Brain microvascular endothelial cell (primary cell): ENCODE data around the gene PYY.
A peak's percentile ranks its signal among the peaks of the same experiment; 100 is the strongest.

Experiments
- DNase-seq: peaks from one replicate; pipeline ENCODE4 v3.0.0-alpha.2; 2020
- H3K27ac ChIP-seq: fragments of 250-450 bp; sonication (Bioruptor Pico); 2 replicates; pipeline ENCODE4 v1.5.1; 2020; ENCODE audit warnings: mild to moderate bottlenecking, moderate library complexity
- H3K27me3 ChIP-seq: fragments of 250-450 bp; sonication (Bioruptor Pico); replicated peaks from 2 replicates; pipeline ENCODE4 v1.5.1; 2020; ENCODE audit warnings: mild to moderate bottlenecking
- H3K36me3 ChIP-seq: fragments of 250-450 bp; sonication (Bioruptor Pico); replicated peaks from 2 replicates; pipeline ENCODE4 v1.5.1; 2020; ENCODE audit warnings: mild to moderate bottlenecking
- H3K4me3 ChIP-seq: 2 replicates; pipeline ENCODE4 v1.5.1; 2011; ENCODE audit warnings: low read depth, mild to moderate bottlenecking, control low read depth, low read length, moderate library complexity
- in situ Hi-C: cut with HindIII; loops from 2 replicates; pipeline ENCODE4 v1.10.0; 2017; ENCODE audit warnings: low sequenced_read_pairs, low pct_ligation_motif_present
- TF ChIP-seq, protein P1 (sequence below): IDR thresholded peaks from 2 replicates; pipeline ENCODE4 v1.5.1; 2011; ENCODE audit warnings: low read depth, mild to moderate bottlenecking, moderate library complexity, low read length, control low read depth, inconsistent platforms; ENCODE audit errors: missing control alignments

PYY gene

DNA sequence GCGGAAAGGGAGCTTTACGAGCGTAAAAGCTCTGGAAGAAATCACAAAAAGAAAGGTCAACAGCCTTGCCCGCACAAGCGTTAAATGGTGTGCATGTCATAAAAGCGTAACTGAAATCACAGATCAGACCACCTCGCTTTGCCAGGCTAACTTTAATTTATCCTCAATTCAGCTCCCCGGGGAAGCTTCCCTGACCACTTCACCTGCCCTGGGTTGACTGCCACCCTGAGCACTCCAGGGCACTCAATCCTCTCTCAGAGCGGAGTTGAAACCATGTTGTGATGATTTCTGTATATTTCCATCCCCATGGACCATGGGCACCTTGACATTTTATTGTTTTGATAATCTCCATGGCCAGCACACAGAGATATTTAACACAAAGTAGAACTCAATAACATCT is 34.6 kb upstream of the PYY start:
- Histone ChIP-seq H3K27ac (no peak overlapping the region), H3K27me3 (peaks cover 7% of the 10 kb centered on the region), H3K36me3 (no peaks in the 10 kb centered on the region), H3K4me3 (no peak overlapping the region)
- TF ChIP-seq, protein P1, sequence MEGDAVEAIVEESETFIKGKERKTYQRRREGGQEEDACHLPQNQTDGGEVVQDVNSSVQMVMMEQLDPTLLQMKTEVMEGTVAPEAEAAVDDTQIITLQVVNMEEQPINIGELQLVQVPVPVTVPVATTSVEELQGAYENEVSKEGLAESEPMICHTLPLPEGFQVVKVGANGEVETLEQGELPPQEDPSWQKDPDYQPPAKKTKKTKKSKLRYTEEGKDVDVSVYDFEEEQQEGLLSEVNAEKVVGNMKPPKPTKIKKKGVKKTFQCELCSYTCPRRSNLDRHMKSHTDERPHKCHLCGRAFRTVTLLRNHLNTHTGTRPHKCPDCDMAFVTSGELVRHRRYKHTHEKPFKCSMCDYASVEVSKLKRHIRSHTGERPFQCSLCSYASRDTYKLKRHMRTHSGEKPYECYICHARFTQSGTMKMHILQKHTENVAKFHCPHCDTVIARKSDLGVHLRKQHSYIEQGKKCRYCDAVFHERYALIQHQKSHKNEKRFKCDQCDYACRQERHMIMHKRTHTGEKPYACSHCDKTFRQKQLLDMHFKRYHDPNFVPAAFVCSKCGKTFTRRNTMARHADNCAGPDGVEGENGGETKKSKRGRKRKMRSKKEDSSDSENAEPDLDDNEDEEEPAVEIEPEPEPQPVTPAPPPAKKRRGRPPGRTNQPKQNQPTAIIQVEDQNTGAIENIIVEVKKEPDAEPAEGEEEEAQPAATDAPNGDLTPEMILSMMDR: no peak
- DNase-seq: no peak
- in situ Hi-C loops: no loop called here

DNA sequence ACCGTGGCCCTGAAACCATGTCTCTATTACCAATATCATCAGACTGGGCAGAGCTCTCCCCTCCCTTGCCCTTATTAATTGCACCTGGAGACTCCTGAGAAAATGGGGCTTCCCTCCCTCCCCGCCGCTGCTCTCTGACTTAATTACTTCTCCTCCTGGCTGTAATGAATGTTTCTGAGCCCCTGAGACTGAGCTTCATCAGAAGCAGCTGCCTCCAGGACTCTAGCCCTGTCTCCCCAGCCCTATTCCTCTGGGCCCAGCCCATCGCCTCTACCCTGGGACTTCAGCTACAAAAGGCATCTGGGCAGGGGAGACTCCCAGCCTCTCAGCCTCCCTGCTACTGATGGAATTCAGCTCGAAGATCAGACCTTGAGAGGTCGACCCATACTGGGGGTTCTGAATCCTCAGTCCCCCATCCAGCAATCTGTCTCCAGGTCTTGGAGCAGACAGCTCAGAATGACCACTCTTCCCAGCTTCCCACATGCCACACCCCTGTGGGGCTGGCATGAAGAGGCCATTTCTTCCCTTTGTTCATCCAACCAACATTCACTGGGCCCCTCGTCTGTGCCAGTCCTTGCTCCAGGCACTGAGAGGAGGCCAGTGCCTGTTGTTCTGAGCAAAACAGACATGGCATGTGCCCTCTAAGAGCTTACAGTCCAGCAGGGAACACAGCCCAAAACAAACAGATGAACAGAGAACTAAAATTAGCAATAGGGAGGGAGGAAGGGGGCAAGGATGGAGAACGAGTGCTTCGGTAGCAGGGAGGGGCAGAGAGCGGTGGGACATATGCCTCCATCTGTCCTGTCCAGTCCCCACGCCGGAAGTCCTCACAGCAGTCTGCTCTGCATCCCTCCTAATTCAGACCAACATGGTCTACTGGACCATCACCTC is 33.6 kb upstream of the PYY start:
- TF ChIP-seq, protein P1: no peak
- no peak overlapping the region for H3K4me3 ChIP-seq
- no peaks in the 10 kb centered on the region for H3K36me3 ChIP-seq
- DNase-seq: no peak
- H3K27ac ChIP-seq: no peak overlapping the region
- peaks cover 14% of the 10 kb centered on the region for H3K27me3 ChIP-seq
- in situ Hi-C loops: no loop called here

DNA sequence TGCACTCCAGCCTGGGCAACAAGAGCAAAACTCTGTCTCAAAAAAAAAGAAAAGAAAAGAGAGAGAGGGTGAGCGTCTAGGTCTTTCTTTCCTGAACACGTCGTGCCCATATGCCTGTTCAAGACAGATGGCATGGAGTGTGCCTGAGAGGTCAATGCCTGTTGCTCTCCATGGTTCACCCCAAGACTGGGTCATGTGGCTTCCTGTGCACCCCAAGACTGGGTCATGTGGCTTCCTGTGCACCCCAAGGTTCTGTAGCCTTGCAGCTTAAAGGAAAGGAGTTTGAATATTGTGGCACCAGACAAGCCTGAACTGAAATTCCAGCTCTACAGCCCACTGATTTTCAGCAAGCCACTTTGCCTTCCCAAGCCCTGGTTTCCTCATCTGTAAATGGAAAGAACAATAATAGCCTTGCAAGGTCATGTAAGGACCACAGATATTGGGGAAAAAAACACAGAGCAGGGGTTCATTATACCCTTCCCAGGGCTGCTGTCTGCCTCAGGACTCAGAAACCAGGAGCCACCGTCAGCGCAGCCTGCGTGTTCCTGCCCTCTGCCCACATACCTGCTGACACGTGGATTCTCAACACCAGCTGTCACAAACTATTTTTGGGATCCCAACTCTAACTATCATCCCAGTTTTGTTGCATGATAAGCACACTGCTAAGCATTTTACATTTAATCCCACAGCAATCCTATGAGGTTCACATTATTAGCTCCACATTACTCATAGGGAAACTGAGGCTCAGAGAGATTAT is 32.7 kb upstream of the PYY start:
- no peak overlapping the region for H3K27ac ChIP-seq
- peaks cover 18% of the 10 kb centered on the region for H3K27me3 ChIP-seq
- H3K36me3 ChIP-seq: no peaks in the 10 kb centered on the region
- in situ Hi-C loops: no loop called here
- DNase-seq: no peak
- H3K4me3 ChIP-seq: no peak overlapping the region
- TF ChIP-seq, protein P1: no peak

- no peak for DNase-seq
- H3K4me3 ChIP-seq: no peak overlapping the region
- in situ Hi-C loops: no loop called here
- TF ChIP-seq, protein P1: no peak
- no peaks in the 10 kb centered on the region for H3K36me3 ChIP-seq
- peaks cover 18% of the 10 kb centered on the region for H3K27me3 ChIP-seq
- H3K27ac ChIP-seq: no peak overlapping the region
Measured at GRCh38 chr17:43984521-43984920, 30.8 kb upstream of the PYY start.

- Histone ChIP-seq H3K36me3 (no peaks in the 10 kb centered on the region), H3K27ac (no peak overlapping the region), H3K27me3 (peaks cover 19% of the 10 kb centered on the region), H3K4me3 (peak overlapping the region; percentile 39)
- TF ChIP-seq, protein P1: peak; percentile 58
- DNase-seq: no peak
- in situ Hi-C loops: no loop called here
Measured at GRCh38 chr17:43983515-43984411, 30.0 kb upstream of the PYY start.
